Measurements from ENCODE around the gene FAF1. TPM values are rescaled to one million over a fixed set of nuclear protein-coding genes. Genes with fewer than 3 reads are reported as not detected.

FAF1 gene
- total and polyA plus RNA-seq, 4 donors, result 27.2 to 51.6 (median 37.1) TPM

DNA sequence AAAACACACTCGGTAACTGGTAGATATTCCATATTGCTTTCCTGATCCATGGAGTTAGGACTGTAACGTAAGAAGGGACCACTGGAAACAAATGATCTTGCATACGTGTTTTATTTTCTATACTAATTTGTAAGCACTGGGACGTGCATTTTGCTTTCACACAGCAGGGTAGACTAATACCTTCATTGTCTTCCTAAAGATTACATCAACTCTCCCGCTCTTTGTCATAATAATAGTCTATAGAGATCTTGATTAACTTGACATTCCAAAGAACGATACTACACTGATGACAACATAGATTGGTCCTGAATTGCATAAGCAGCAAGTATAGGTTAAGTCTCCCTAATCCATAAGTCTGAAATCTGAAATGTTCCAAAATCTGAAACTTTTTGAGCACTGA is 166.5 kb downstream of the FAF1 start:
- DNase-seq (no peak), ATAC-seq (ENCODE audit: insufficient read depth, low FRiP score) (no peak)
- Histone ChIP-seq H3K4me3 (no peak overlapping the region), H3K27ac (ENCODE audit: low read depth in 1 of 2, low read length in 1 of 2) (no peak overlapping the region), H3K36me3 (ENCODE audit: control insufficient read depth in 4 of 4, insufficient read depth in 4 of 4, low read length in 4 of 4) (no peaks in the 10 kb centered on the region), H3K4me1 (ENCODE audit: control insufficient read depth in 5 of 5, insufficient read depth in 5 of 5, low read length in 5 of 5) (peaks cover 0 to 4% (median 0%) of the 10 kb centered on the region in 5 donors), H3K9ac (ENCODE audit: insufficient read depth in 1 of 2, low read length in 2 of 2) (no peak overlapping the region), H3K27me3 (ENCODE audit: control insufficient read depth in 3 of 3, insufficient read depth in 3 of 3, low read length in 2 of 3) (no peaks in the 10 kb centered on the region), H3K9me3 (ENCODE audit: control insufficient read depth in 4 of 4, insufficient read depth in 3 of 4, low read length in 3 of 4) (no peaks in the 10 kb centered on the region)
- 96% methylated on average over 6 of the region's 6 CpGs for WGBS, 2 donors
- TF ChIP-seq, protein P1, sequence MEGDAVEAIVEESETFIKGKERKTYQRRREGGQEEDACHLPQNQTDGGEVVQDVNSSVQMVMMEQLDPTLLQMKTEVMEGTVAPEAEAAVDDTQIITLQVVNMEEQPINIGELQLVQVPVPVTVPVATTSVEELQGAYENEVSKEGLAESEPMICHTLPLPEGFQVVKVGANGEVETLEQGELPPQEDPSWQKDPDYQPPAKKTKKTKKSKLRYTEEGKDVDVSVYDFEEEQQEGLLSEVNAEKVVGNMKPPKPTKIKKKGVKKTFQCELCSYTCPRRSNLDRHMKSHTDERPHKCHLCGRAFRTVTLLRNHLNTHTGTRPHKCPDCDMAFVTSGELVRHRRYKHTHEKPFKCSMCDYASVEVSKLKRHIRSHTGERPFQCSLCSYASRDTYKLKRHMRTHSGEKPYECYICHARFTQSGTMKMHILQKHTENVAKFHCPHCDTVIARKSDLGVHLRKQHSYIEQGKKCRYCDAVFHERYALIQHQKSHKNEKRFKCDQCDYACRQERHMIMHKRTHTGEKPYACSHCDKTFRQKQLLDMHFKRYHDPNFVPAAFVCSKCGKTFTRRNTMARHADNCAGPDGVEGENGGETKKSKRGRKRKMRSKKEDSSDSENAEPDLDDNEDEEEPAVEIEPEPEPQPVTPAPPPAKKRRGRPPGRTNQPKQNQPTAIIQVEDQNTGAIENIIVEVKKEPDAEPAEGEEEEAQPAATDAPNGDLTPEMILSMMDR (IDR thresholded peaks at IDR 0.05; ENCODE audit: control extremely low read depth, extremely low read depth), result no peak

DNA sequence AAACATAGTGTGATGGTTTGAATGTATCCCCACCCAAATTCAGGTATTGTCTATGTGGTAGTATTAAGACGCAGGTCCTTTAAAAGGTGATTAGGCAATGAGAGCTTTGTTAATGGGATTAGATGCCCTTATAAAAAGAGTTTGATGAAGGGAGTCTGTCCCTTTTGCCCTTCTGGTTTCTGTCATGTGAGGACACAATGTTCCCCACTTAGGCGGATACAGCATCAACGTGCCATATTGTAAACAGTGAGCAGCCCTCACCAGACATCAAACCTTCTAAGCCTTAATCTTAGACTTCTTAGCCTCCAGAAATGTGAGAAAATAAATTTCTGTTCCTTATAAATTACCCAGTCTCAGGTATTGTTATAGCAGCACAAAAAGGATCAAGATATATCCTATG is 172.8 kb downstream of the FAF1 start:
- no peaks in the 10 kb centered on the region for H3K27me3 ChIP-seq (ENCODE audit: control insufficient read depth in 3 of 3, insufficient read depth in 3 of 3, low read length in 2 of 3)
- H3K27ac ChIP-seq (ENCODE audit: low read depth in 1 of 2, low read length in 1 of 2), result no peak overlapping the region
- H3K4me3 ChIP-seq, result no peak overlapping the region
- WGBS, 2 donors, result 94 to 95% methylated on average over 3 of the region's 3 CpGs
- ATAC-seq (ENCODE audit: insufficient read depth, low FRiP score) (no peak), DNase-seq (no peak)
- peaks cover 0 to 3% (median under 1%) of the 10 kb centered on the region in 4 donors for H3K36me3 ChIP-seq (ENCODE audit: control insufficient read depth in 4 of 4, insufficient read depth in 4 of 4, low read length in 4 of 4)
- peaks cover 0 to 2% (median 0%) of the 10 kb centered on the region in 5 donors for H3K4me1 ChIP-seq (ENCODE audit: control insufficient read depth in 5 of 5, insufficient read depth in 5 of 5, low read length in 5 of 5)
- H3K9me3 ChIP-seq (ENCODE audit: control insufficient read depth in 4 of 4, insufficient read depth in 3 of 4, low read length in 3 of 4), result no peaks in the 10 kb centered on the region
- TF ChIP-seq, protein P1 (IDR thresholded peaks at IDR 0.05; ENCODE audit: control extremely low read depth, extremely low read depth), result no peak
- no peak overlapping the region for H3K9ac ChIP-seq (ENCODE audit: insufficient read depth in 1 of 2, low read length in 2 of 2)

DNA sequence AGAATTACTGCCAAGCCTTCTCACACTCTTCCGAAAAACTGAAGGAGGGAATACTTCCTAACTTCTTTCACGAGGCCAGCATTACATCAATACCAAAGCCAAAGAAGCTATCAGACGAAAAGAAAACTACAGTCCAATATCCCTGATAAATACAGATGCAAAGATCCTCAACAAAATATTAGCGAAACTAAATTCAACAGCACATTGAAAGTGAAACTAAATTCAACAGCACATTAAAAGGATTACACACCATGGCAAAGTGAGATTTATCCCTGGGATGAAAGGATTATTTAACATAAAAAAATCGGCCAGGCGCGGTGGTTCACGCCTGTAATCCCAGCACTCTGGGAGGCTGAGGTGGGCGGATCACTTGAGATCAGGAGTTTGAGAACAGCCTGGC is 176.8 kb downstream of the FAF1 start:
- 87 to 95% methylated on average over 9 of the region's 9 CpGs for WGBS, 2 donors
- no peak overlapping the region for H3K4me3 ChIP-seq
- no peak overlapping the region for H3K27ac ChIP-seq (ENCODE audit: low read depth in 1 of 2, low read length in 1 of 2)

More for the DNA sequence above, 176.8 kb downstream of the FAF1 start:
- Histone ChIP-seq H3K9me3 (ENCODE audit: control insufficient read depth in 4 of 4, insufficient read depth in 3 of 4, low read length in 3 of 4) (peaks cover 0 to 2% (median 0%) of the 10 kb centered on the region in 4 donors), H3K27me3 (ENCODE audit: control insufficient read depth in 3 of 3, insufficient read depth in 3 of 3, low read length in 2 of 3) (no peaks in the 10 kb centered on the region), H3K36me3 (ENCODE audit: control insufficient read depth in 4 of 4, insufficient read depth in 4 of 4, low read length in 4 of 4) (peaks cover 6 to 12% (median 8%) of the 10 kb centered on the region in 4 donors), H3K9ac (ENCODE audit: insufficient read depth in 1 of 2, low read length in 2 of 2) (no peak overlapping the region), H3K4me1 (ENCODE audit: control insufficient read depth in 5 of 5, insufficient read depth in 5 of 5, low read length in 5 of 5) (no peaks in the 10 kb centered on the region)
- DNase-seq (no peak), ATAC-seq (ENCODE audit: insufficient read depth, low FRiP score) (no peak)
- TF ChIP-seq, protein P1 (IDR thresholded peaks at IDR 0.05; ENCODE audit: control extremely low read depth, extremely low read depth), result no peak
